A549 (cell line): Measurements from ENCODE around the gene CAMTA1. TPM values are rescaled to one million over a fixed set of nuclear protein-coding genes. Genes with fewer than 3 reads are reported as not detected.

ENCODE experiments used
- ATAC-seq, 2 experiments: fragments of 200-7000 bp in 1 of 2; fragments of >200 bp in 1 of 2; cut with Nextera tagmentation in 1 of 2; cut with Tn5 transposase in 1 of 2; 3 replicates each; pipeline versions ENCODE4 v1.8.0 to v1.9.1; 2018 to 2020; ENCODE audit warnings: mild to moderate bottlenecking in 1 of 2, moderate library complexity in 1 of 2
- CTCF ChIA-PET: fragments of 300-600 bp; sonication (Branson Sonifier 250); formaldehyde crosslinking; extraction: SDS; loops from one replicate; lab custom pipeline; 2021; ENCODE audit warnings: antibody characterized with exemption, inconsistent platforms; lab: Yijun Ruan, JAX
- POLR2A ChIA-PET: fragments of 350-600 bp; formaldehyde crosslinking; extraction: SDS; loops from one replicate; lab custom pipeline; 2021; ENCODE audit warnings: antibody characterized with exemption, inconsistent platforms; lab: Yijun Ruan, JAX
- DNase-seq, 2 experiments: peaks; one replicate each; pipeline versions ENCODE4 v3.0.0 to v3.0.0-alpha.2; 2011 to 2016; ENCODE audit warnings: low read depth in 1 of 2, low spot score in 1 of 2
- FAIRE-seq: peaks from 2 replicates; lab custom pipeline; 2011; peaks lifted over from hg19 to GRCh38; lab: Jason Lieb, UNC
- H3K27ac ChIP-seq, 2 experiments: fragments of >200 bp; sonication (Bioruptor Twin); formaldehyde crosslinking; 3 replicates each; pipeline ENCODE4 v1.5.1; 2016 to 2017
- H3K4me1 ChIP-seq: fragments of >200 bp; sonication (Bioruptor Twin); formaldehyde crosslinking; 3 replicates; pipeline ENCODE4 v1.6.1; 2016
- H3K4me2 ChIP-seq: fragments of >200 bp; sonication (Bioruptor Twin); formaldehyde crosslinking; 3 replicates; pipeline ENCODE4 v1.6.1; 2016
- H3K4me3 ChIP-seq: fragments of >200 bp; sonication (Bioruptor Twin); formaldehyde crosslinking; 3 replicates; pipeline ENCODE4 v1.5.1; 2016
- H3K9me3 ChIP-seq: fragments of >200 bp; sonication (Bioruptor Twin); formaldehyde crosslinking; 3 replicates; pipeline ENCODE4 v1.6.1; 2016
- ATOH8 ChIP-seq: fragments of 250-450 bp; sonication (Bioruptor Pico); IDR thresholded peaks from 2 replicates; pipeline ENCODE4 v1.5.0; 2020; ENCODE audit warnings: low read depth, mild to moderate bottlenecking, moderate library complexity
- BCL3 ChIP-seq: fragments of >200 bp; sonication (Bioruptor Twin); formaldehyde crosslinking; IDR thresholded peaks from 3 replicates; pipeline ENCODE4 v1.6.1; 2016
- CHD2 ChIP-seq: fragments of 150-350 bp; IDR thresholded peaks from 2 replicates; pipeline ENCODE4 v1.6.1; 2014; ENCODE audit warnings: low read length; ENCODE audit not compliant: partially characterized antibody
- CHD4 ChIP-seq: fragments of 200-600 bp; sonication (generic); IDR thresholded peaks from 2 replicates; pipeline ENCODE4 v1.6.1; 2016; ENCODE audit warnings: antibody characterized with exemption, mild to moderate bottlenecking, borderline replicate concordance
- FOSB ChIP-seq: fragments of 250-450 bp; sonication (Bioruptor Pico); IDR thresholded peaks from 2 replicates; pipeline ENCODE4 v1.5.0; 2020; ENCODE audit warnings: mild to moderate bottlenecking, moderate library complexity
- FOXS1 ChIP-seq: fragments of 250-450 bp; sonication (Bioruptor Pico); IDR thresholded peaks from 2 replicates; pipeline ENCODE4 v1.5.0; 2020; ENCODE audit warnings: mild to moderate bottlenecking, moderate library complexity
- HDAC2 ChIP-seq: fragments of 200-600 bp; sonication (generic); IDR thresholded peaks from 2 replicates; pipeline ENCODE4 v1.6.1; 2016
- HOXB13 ChIP-seq: fragments of 250-450 bp; sonication (Bioruptor Pico); IDR thresholded peaks from 2 replicates; pipeline ENCODE4 v1.5.0; 2020; ENCODE audit warnings: low read depth, mild to moderate bottlenecking, moderate library complexity
- MAZ ChIP-seq: fragments of 150-350 bp; IDR thresholded peaks from 2 replicates; pipeline ENCODE4 v1.6.1; 2014; ENCODE audit warnings: antibody characterized with exemption, low read depth, low read length, borderline replicate concordance
- NFE2L2 ChIP-seq: fragments of 150-350 bp; conservative IDR thresholded peaks from 2 replicates; pipeline ENCODE4 v1.6.1; 2014; ENCODE audit warnings: low read length
- PBX3 ChIP-seq: IDR thresholded peaks from 2 replicates; pipeline ENCODE4 v1.6.1; 2012
- PHF8 ChIP-seq: fragments of 200-600 bp; sonication (generic); IDR thresholded peaks from 2 replicates; pipeline ENCODE4 v1.6.1; 2016; ENCODE audit warnings: low read depth, mild to moderate bottlenecking, antibody characterized with exemption, moderate library complexity, borderline replicate concordance
- POLR2A ChIP-seq: IDR thresholded peaks from 2 replicates; pipeline ENCODE4 v1.6.1; 2012; ENCODE audit warnings: mild to moderate bottlenecking, low read length
- RCOR1 ChIP-seq: fragments of 150-350 bp; IDR thresholded peaks from 2 replicates; pipeline ENCODE4 v1.6.1; 2014; ENCODE audit warnings: antibody characterized with exemption, low read length, low read depth
- REST ChIP-seq: fragments of 200-600 bp; sonication (generic); IDR thresholded peaks from 2 replicates; pipeline ENCODE4 v1.6.1; 2016; ENCODE audit warnings: antibody characterized with exemption, mild to moderate bottlenecking, moderate library complexity
- RFX5 ChIP-seq: fragments of 450-650 bp; IDR thresholded peaks from 2 replicates; pipeline ENCODE4 v1.7.1; 2014; ENCODE audit warnings: antibody characterized with exemption, mild to moderate bottlenecking, moderate library complexity
- SMC3 ChIP-seq: fragments of >200 bp; sonication (Bioruptor Twin); formaldehyde crosslinking; IDR thresholded peaks from 3 replicates; pipeline ENCODE4 v1.6.1; 2018; ENCODE audit warnings: inconsistent platforms
- TP53 ChIP-seq: fragments of 250-450 bp; sonication (Bioruptor Pico); IDR thresholded peaks from 2 replicates; pipeline ENCODE4 v1.5.0; 2021; ENCODE audit warnings: mild to moderate bottlenecking, moderate library complexity
- ZFP36 ChIP-seq: fragments of 450-650 bp; IDR thresholded peaks from 2 replicates; pipeline ENCODE4 v1.6.1; 2014; ENCODE audit warnings: borderline replicate concordance; ENCODE audit not compliant: partially characterized antibody
- ZSCAN20 ChIP-seq: fragments of 250-450 bp; sonication (Bioruptor Pico); IDR thresholded peaks from 2 replicates; pipeline ENCODE4 v1.8.0; 2022; ENCODE audit warnings: mild to moderate bottlenecking, moderate library complexity
- WGBS: methylation state at CpG from one replicate; pipeline ENCODE4 v1.1.6; 2017; ENCODE audit errors: missing lambda C conversion rate; 5-methylcytosine and 5-hydroxymethylcytosine counted together
- polyA plus RNA-seq, 4 experiments: library from polyadenylated mRNA; depleted of rRNA in 3 of 4; stranded (reverse); fragments of >200 nt; fragmentation: RNase III in 1 of 4; extraction: RNeasy Plus Mini Kit Qiagen cat#74134 plus additional on column Dnase treatment in 1 of 4; gene quantifications; 2 replicates in 3 of 4; 3 replicates in 1 of 4; pipeline ENCODE4 v1.2.3, GENCODE V29; 2011 to 2017

CAMTA1 gene
- polyA plus RNA-seq, 2 of the 4 experiments (the other 2 are of a cell fraction), result 58.8 to 75.0 TPM

GRCh38 chr1:7611421-7612010 lies 826.3 kb downstream of the CAMTA1 start (continued):
- TF ChIP-seq RFX5 (no peak), NFE2L2 (no peak)

- FAIRE-seq (no peak), DNase-seq (no peak), ATAC-seq (no peak)
- WGBS, result 63% methylated on average over 12 of the region's 18 CpGs
- H3K4me2 ChIP-seq, result no peak overlapping the region
- no peak overlapping the region for H3K27ac ChIP-seq
- ChIA-PET CTCF (interaction anchor here (1.0 to 1.2 kb wide), 2 partner anchors 10 to 529 kb away, joined by 3 to 4 read pairs; no protein-coding TSS in a partner anchor), POLR2A (no interaction called here)
- no peaks in the 10 kb centered on the region for H3K9me3 ChIP-seq
- no peaks in the 10 kb centered on the region for H3K4me1 ChIP-seq
- no peak overlapping the region for H3K4me3 ChIP-seq
- TF ChIP-seq ZFP36 (no peak), TP53 (CRISPR knock-in tag) (no peak), HDAC2 (no peak), RCOR1 (no peak), HOXB13 (CRISPR knock-in tag) (no peak), BCL3 (no peak), POLR2A (no peak), MAZ (no peak), CHD4 (no peak)
Observed at GRCh38 chr1:7613106-7613850, 828.0 kb downstream of the CAMTA1 start.

GRCh38 chr1:7613851-7614205 lies 828.6 kb downstream of the CAMTA1 start:
- H3K9me3 ChIP-seq, result no peaks in the 10 kb centered on the region
- 43% methylated on average over 3 of the region's 4 CpGs for WGBS
- TF ChIP-seq PBX3 (no peak), BCL3 (no peak), ATOH8 (no peak), FOXS1 (no peak), SMC3 (no peak), REST (no peak), PHF8 (no peak), ZSCAN20 (CRISPR knock-in tag) (no peak), FOSB (no peak), CHD2 (no peak)
- DNase-seq (no peak), FAIRE-seq (no peak), ATAC-seq (no peak)
- no peak overlapping the region for H3K4me2 ChIP-seq
- ChIA-PET POLR2A (no interaction called here), CTCF (interaction anchor here (1.0 to 1.2 kb wide), 2 partner anchors 9 to 530 kb away, joined by 3 to 4 read pairs; no protein-coding TSS in a partner anchor)
- H3K4me1 ChIP-seq, result no peaks in the 10 kb centered on the region
- no peak overlapping the region for H3K27ac ChIP-seq
- no peak overlapping the region for H3K4me3 ChIP-seq
